HCT116 (cell line): Measurements from ENCODE around the gene VAV1. TPM values are rescaled to one million over a fixed set of nuclear protein-coding genes. Genes with fewer than 3 reads are reported as not detected.
A peak's percentile ranks its signal among the peaks of the same experiment; 100 is the strongest.

Source experiments
- ATAC-seq: fragments of 200-7000 bp; cut with Tn5 transposase; 2 replicates; pipeline ENCODE4 v1.9.1; 2020; ENCODE audit warnings: mild to moderate bottlenecking, moderate library complexity
- BruUV-seq: library from RNA; stranded (reverse); fragments of 400-500 nt; replicated peaks from 2 replicates; lab custom pipeline; 2021; lab: Mats Ljungman, UMichigan
- CTCF ChIA-PET: fragments of 300-600 bp; sonication (Branson Sonifier 250); formaldehyde crosslinking; loops from one replicate; lab custom pipeline; 2021; ENCODE audit warnings: antibody characterized with exemption; lab: Charles Lee
- POLR2A ChIA-PET: fragments of 300-600, 350-600 bp; sonication (Branson Sonifier 250); formaldehyde crosslinking; loops from one replicate; lab custom pipeline; 2021; ENCODE audit warnings: antibody characterized with exemption; lab: Charles Lee
- RAD21 ChIA-PET, 2 experiments: fragments of 300-600 bp; sonication (Branson Sonifier 250); formaldehyde crosslinking; loops; one replicate each; lab custom pipeline; 2023; ENCODE audit warnings: low total read pairs in 2 of 2; ENCODE audit not compliant: uncharacterized antibody in 2 of 2, unreplicated experiment in 2 of 2, low non-redundant PET in 1 of 2; lab: Charles Lee
- DNase-seq: peaks from one replicate; pipeline ENCODE4 v3.0.0-alpha.2; 2010; ENCODE audit warnings: low read depth, low spot score
- H2AFZ ChIP-seq: fragments of 200-600 bp; shearing (Covaris generic), sonication (generic); 2 replicates; pipeline ENCODE4 v1.6.1; 2017; ENCODE audit warnings: low read depth, mixed run types, mixed read lengths, antibody characterized with exemption, low read length; ENCODE audit not compliant: poor library complexity, severe bottlenecking
- H3K27ac ChIP-seq: 2 replicates; pipeline ENCODE4 v1.5.1; 2012; ENCODE audit warnings: low read depth, low read length
- H3K27me3 ChIP-seq: fragments of 200-600 bp; sonication (generic); 2 replicates; pipeline ENCODE4 v1.6.1; 2016; ENCODE audit warnings: mixed run types, low read length, mixed read lengths; ENCODE audit not compliant: insufficient read depth
- H3K36me3 ChIP-seq, 2 experiments: fragments of 200-500 bp in 1 of 2; fragments of 200-600 bp in 1 of 2; sonication (Bioruptor generic) in 1 of 2; sonication (generic) in 1 of 2; 2 replicates each; pipeline versions ENCODE4 v1.5.1 to v1.6.1; 2014 to 2016; ENCODE audit warnings: low read length in 2 of 2, inconsistent platforms in 1 of 2, mixed read lengths in 1 of 2, mixed run types in 1 of 2; ENCODE audit not compliant: insufficient read depth in 2 of 2, control insufficient read depth in 1 of 2
- H3K4me1 ChIP-seq, 2 experiments: fragments of 200-600 bp in 1 of 2; sonication (generic) in 1 of 2; 2 replicates each; pipeline versions ENCODE4 v1.5.1 to v1.6.1; 2012 to 2017; ENCODE audit warnings: low read length in 2 of 2, inconsistent platforms in 1 of 2, mild to moderate bottlenecking in 1 of 2, mixed read lengths in 1 of 2, mixed run types in 1 of 2, moderate library complexity in 1 of 2; ENCODE audit not compliant: insufficient read depth in 2 of 2, control insufficient read depth in 1 of 2
- H3K4me2 ChIP-seq: fragments of 200-600 bp; sonication (generic); 2 replicates; pipeline ENCODE4 v1.6.1; 2017; ENCODE audit warnings: mixed run types, low read length, mixed read lengths
- H3K4me3 ChIP-seq, 2 experiments: fragments of 200-600 bp in 1 of 2; sonication (generic) in 1 of 2; replicated peaks in 1 of 2; 2 replicates each; pipeline ENCODE4 v1.5.1; 2011 to 2016; ENCODE audit warnings: low read length in 2 of 2, control low read depth in 1 of 2, low read depth in 1 of 2, mild to moderate bottlenecking in 1 of 2, mixed read lengths in 1 of 2, mixed run types in 1 of 2
- H3K79me2 ChIP-seq: fragments of 200-600 bp; sonication (generic); 2 replicates; pipeline ENCODE4 v1.6.1; 2017; ENCODE audit warnings: mild to moderate bottlenecking, mixed run types, low read length, moderate library complexity, mixed read lengths; ENCODE audit not compliant: insufficient read depth
- H3K9ac ChIP-seq: fragments of 200-600 bp; sonication (generic); 2 replicates; pipeline ENCODE4 v1.6.1; 2016; ENCODE audit warnings: low read length, mixed read lengths
- H3K9me2 ChIP-seq: fragments of 200-600 bp; sonication (generic), shearing (Covaris generic); 2 replicates; pipeline ENCODE4 v1.6.1; 2017; ENCODE audit warnings: mixed run types, mild to moderate bottlenecking, moderate library complexity; ENCODE audit not compliant: insufficient read depth
- H3K9me3 ChIP-seq, 2 experiments: fragments of 200-500 bp in 1 of 2; fragments of 200-600 bp in 1 of 2; sonication (Bioruptor generic) in 1 of 2; sonication (generic) in 1 of 2; 2 replicates each; pipeline ENCODE4 v1.6.1; 2014 to 2017; ENCODE audit warnings: low read length in 2 of 2, mixed read lengths in 2 of 2, inconsistent platforms in 1 of 2, low read depth in 1 of 2, mild to moderate bottlenecking in 1 of 2, mixed run types in 1 of 2, moderate library complexity in 1 of 2; ENCODE audit not compliant: control insufficient read depth in 1 of 2, insufficient read depth in 1 of 2
- H4K20me1 ChIP-seq: fragments of 200-600 bp; sonication (generic), shearing (Covaris generic); 2 replicates; pipeline ENCODE4 v1.6.1; 2017; ENCODE audit warnings: mixed run types, mild to moderate bottlenecking, moderate library complexity; ENCODE audit not compliant: insufficient read depth
- EGR1 ChIP-seq: IDR thresholded peaks from 2 replicates; pipeline ENCODE4 v1.6.1; 2012; ENCODE audit warnings: low read depth
- POLR2AphosphoS5 ChIP-seq: IDR thresholded peaks from 2 replicates; pipeline ENCODE4 v1.6.1; 2011; ENCODE audit warnings: mild to moderate bottlenecking, low read depth, low read length, moderate library complexity
- SIN3A ChIP-seq: IDR thresholded peaks from 2 replicates; pipeline ENCODE4 v1.6.1; 2012; ENCODE audit warnings: low read depth
- SP1 ChIP-seq: IDR thresholded peaks from 2 replicates; pipeline ENCODE4 v1.6.1; 2012; ENCODE audit warnings: low read depth
- TCF7L2 ChIP-seq: IDR thresholded peaks from 2 replicates; pipeline ENCODE4 v1.7.0; 2011; ENCODE audit warnings: borderline replicate concordance, inconsistent platforms; ENCODE audit not compliant: insufficient read depth, insufficient read length; ENCODE audit errors: extremely low read depth
- ZNF274 ChIP-seq: fragments of 200-500 bp; sonication (Bioruptor generic); IDR thresholded peaks from 2 replicates; pipeline ENCODE4 v1.6.1; 2014; ENCODE audit warnings: mild to moderate bottlenecking, low read depth, low read length, inconsistent platforms
- intact Hi-C: fragments of 100-400 bp; cut with micrococcal nuclease; formaldehyde crosslinking; loops from 2 replicates; pipeline ENCODE4 v1.10.0; 2022
- total RNA-seq: library from RNA; stranded (reverse); gene quantifications from one replicate; pipeline ENCODE4 v1.2.1, GENCODE V29; 2021; ENCODE audit not compliant: unreplicated experiment
- TF ChIP-seq, protein P1 (sequence below): IDR thresholded peaks from 2 replicates; pipeline ENCODE4 v1.6.1; 2012

The VAV1 gene
- total RNA-seq, 1 experiment from 2014 or later = 20.6 TPM

DNA sequence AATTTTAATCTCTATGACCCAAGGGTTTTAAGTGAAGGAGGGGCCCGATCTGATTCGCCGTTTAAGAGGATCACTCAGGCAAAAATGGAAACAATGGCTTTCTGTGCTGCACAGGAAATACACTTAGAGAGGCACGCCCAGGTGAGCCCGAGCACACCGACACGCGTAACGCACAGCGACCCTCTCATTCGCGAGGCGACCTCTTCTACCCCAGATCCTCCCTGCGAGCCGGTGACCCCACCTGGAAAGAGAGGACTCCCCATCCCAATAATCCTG, 5.5 kb upstream of the VAV1 start:
- Histone ChIP-seq H3K79me2 (peaks cover 51% of the 10 kb centered on the region), H3K4me3 (peak overlapping the region; percentile 71 to 96), H3K9me2 (no peaks in the 10 kb centered on the region), H4K20me1 (no peaks in the 10 kb centered on the region), H3K36me3 (peaks cover 2 to 9% of the 10 kb centered on the region in 2 experiments; a peak in 2 of 4 replicates), H3K27me3 (no peaks in the 10 kb centered on the region), H2AFZ (no peak overlapping the region), H3K4me1 (peaks cover 28 to 53% of the 10 kb centered on the region in 2 experiments), H3K9ac (peak overlapping the region; percentile 77), H3K4me2 (peak overlapping the region; percentile 95), H3K27ac (peak overlapping the region; percentile 93), H3K9me3 (no peaks in the 10 kb centered on the region)
- DNase-seq (no peak), ATAC-seq (peak; percentile 44)
- intact Hi-C loops = loop anchor here (1.0 to 2.0 kb wide), 4 partner anchors 28 to 96 kb away; partner anchors contain the start of gene TRIP10
- TF ChIP-seq EGR1 (no peak), SIN3A (0 out of 2 replicates have a peak, but pooled peaks have one; percentile 41), TCF7L2 (no peak), ZNF274 (no peak), POLR2AphosphoS5 (no peak), SP1 (0 out of 2 replicates have a peak, but pooled peaks have one; percentile 7)
- TF ChIP-seq, protein P1, sequence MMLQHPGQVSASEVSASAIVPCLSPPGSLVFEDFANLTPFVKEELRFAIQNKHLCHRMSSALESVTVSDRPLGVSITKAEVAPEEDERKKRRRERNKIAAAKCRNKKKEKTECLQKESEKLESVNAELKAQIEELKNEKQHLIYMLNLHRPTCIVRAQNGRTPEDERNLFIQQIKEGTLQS = no peak
- ChIA-PET POLR2A (interaction anchor here (0.6 to 1.9 kb wide), 3 partner anchors 13 to 35 kb away, joined by 3 to 6 read pairs (median 3); partner anchors contain the start of gene GPR108), RAD21 (interaction anchor here in 1 of 2 experiments (0.6 kb wide), 1 partner anchor 11 kb away, joined by 3 read pairs; no protein-coding TSS in a partner anchor), CTCF (no interaction called here)
- no TSS peak for BruUV-seq
